Limb (tissue), 2 donors: ENCODE measurements around the gene PI4KA.
A peak's percentile ranks its signal among the peaks of the same experiment; 100 is the strongest.
"Not testable (repeated sequence)": the region's sequence is repeated elsewhere in the genome, so short reads cannot be mapped to it uniquely, and the experiment has no call there.

Experiments used
- DNase-seq, 2 donors: peaks; one replicate each; pipeline ENCODE4 v3.0.0-alpha.2; 2016; ENCODE audit errors: extremely low spot score in 2 of 2

Gene PI4KA

GRCh38 chr22:20858615-20859416 lies at the start of gene PI4KA, which contains the start of gene SNAP29:
PI4KA (minus strand) TSS chr22:20858811; CDS start chr22:20858725, 86 bp downstream.
SNAP29 (plus strand) TSS chr22:20859007; CDS start chr22:20859111, 104 bp downstream.
- DNase-seq: peak; percentile 98

- DNase-seq: no peak
Observed at GRCh38 chr22:20906387-20906767, 47.8 kb upstream of the PI4KA start.

GRCh38 chr22:20905415-20906386 lies 47.1 kb upstream of the PI4KA start:
- no peak for DNase-seq

GRCh38 chr22:20904980-20905355 lies 46.4 kb upstream of the PI4KA start:
- no peak for DNase-seq

- DNase-seq: no peak
Observed at GRCh38 chr22:20904008-20904979, 45.7 kb upstream of the PI4KA start.

GRCh38 chr22:20903093-20903492 lies 44.5 kb upstream of the PI4KA start:
- no peak for DNase-seq

- DNase-seq: not testable (repeated sequence)
Observed at GRCh38 chr22:20901093-20902033, 42.8 kb upstream of the PI4KA start.

GRCh38 chr22:20899827-20900423 lies 41.3 kb upstream of the PI4KA start:
- DNase-seq: no peak

- not testable (repeated sequence) for DNase-seq
Observed at GRCh38 chr22:20897737-20898136, 39.1 kb upstream of the PI4KA start.

GRCh38 chr22:20890975-20891374 lies 32.4 kb upstream of the PI4KA start:
- no peak for DNase-seq

GRCh38 chr22:20889904-20890540 lies 31.4 kb upstream of the PI4KA start:
- no peak for DNase-seq

- no peak for DNase-seq
Observed at GRCh38 chr22:20889025-20889704, 30.6 kb upstream of the PI4KA start.

- no peak for DNase-seq
Observed at GRCh38 chr22:20887375-20887774, 28.8 kb upstream of the PI4KA start.

GRCh38 chr22:20885557-20886323 lies 27.1 kb upstream of the PI4KA start:
- DNase-seq: peak; percentile 14 to 67

- no peak for DNase-seq
Observed at GRCh38 chr22:20885017-20885556, 26.5 kb upstream of the PI4KA start.

- DNase-seq: no peak
Observed at GRCh38 chr22:20884454-20884853, 25.8 kb upstream of the PI4KA start.

- no peak for DNase-seq
Observed at GRCh38 chr22:20882855-20883254, 24.2 kb upstream of the PI4KA start.
